AG20443 (cell line): ENCODE data around the gene GTF3C2.
"Not testable (repeated sequence)": the region's sequence is repeated elsewhere in the genome, so short reads cannot be mapped to it uniquely, and the experiment has no call there.

Source experiments
- DNase-seq: peaks from one replicate; pipeline ENCODE4 v3.0.0; 2012; ENCODE audit warnings: low spot score, mixed read lengths

Gene GTF3C2

GRCh38 chr2:27322301-27322765 lies 34.2 kb downstream of the GTF3C2 start:
- DNase-seq = peak; percentile 26

- DNase-seq = peak; percentile 95
Measured at GRCh38 chr2:27320958-27321543, 35.5 kb downstream of the GTF3C2 start.

- DNase-seq = not testable (repeated sequence)
Measured at GRCh38 chr2:27319839-27320238, 36.7 kb downstream of the GTF3C2 start.

GRCh38 chr2:27316655-27317412 lies 39.7 kb downstream of the GTF3C2 start:
- DNase-seq = no peak

- no peak for DNase-seq
Measured at GRCh38 chr2:27315122-27315521, 41.4 kb downstream of the GTF3C2 start.

GRCh38 chr2:27314709-27315108 lies 41.9 kb downstream of the GTF3C2 start:
- no peak for DNase-seq

- DNase-seq = no peak
Measured at GRCh38 chr2:27313882-27314645, 42.5 kb downstream of the GTF3C2 start.

- no peak for DNase-seq
Measured at GRCh38 chr2:27312152-27312551, 44.4 kb downstream of the GTF3C2 start.

- no peak for DNase-seq
Measured at GRCh38 chr2:27309651-27310050, 46.9 kb downstream of the GTF3C2 start.

GRCh38 chr2:27308359-27308881 lies 48.1 kb downstream of the GTF3C2 start, which contains the start of gene UCN:
UCN (minus strand) TSS chr2:27308445; CDS start chr2:27307895, 550 bp downstream.
- DNase-seq = peak; percentile 67

GRCh38 chr2:27307545-27308358 lies 48.8 kb downstream of the GTF3C2 start:
- peak; percentile 24 for DNase-seq

GRCh38 chr2:27307287-27307544 lies 49.3 kb downstream of the GTF3C2 start:
- DNase-seq = no peak

GRCh38 chr2:27306573-27307286 lies 49.8 kb downstream of the GTF3C2 start:
- no peak for DNase-seq

- no peak for DNase-seq
Measured at GRCh38 chr2:27306136-27306535, 50.4 kb downstream of the GTF3C2 start.

- no peak for DNase-seq
Measured at GRCh38 chr2:27305516-27305915, 51.0 kb downstream of the GTF3C2 start.

GRCh38 chr2:27304488-27305240 lies 51.9 kb downstream of the GTF3C2 start:
- DNase-seq = no peak

- DNase-seq = peak; percentile 68
Measured at GRCh38 chr2:27303093-27304025, 53.2 kb downstream of the GTF3C2 start.

- DNase-seq = not testable (repeated sequence)
Measured at GRCh38 chr2:27300606-27301005, 56.0 kb downstream of the GTF3C2 start.

- DNase-seq = no peak
Measured at GRCh38 chr2:27298391-27299080, 58.0 kb downstream of the GTF3C2 start.
